Stimulated activated CD8-positive, alpha-beta memory T cell treated with anti-CD3 and anti-CD28 coated beads, Interleukin-4, amount 100 ng/mL, for 4 hours (primary cell): ENCODE measurements around the gene VEGFA.
A peak's percentile ranks its signal among the peaks of the same experiment; 100 is the strongest.

Source experiments
- DNase-seq, 2 donors: peaks; one replicate each; pipeline ENCODE4 v3.0.0-alpha.2; 2020; ENCODE audit warnings: low read depth in 2 of 2, low spot score in 1 of 2

Gene VEGFA

DNA sequence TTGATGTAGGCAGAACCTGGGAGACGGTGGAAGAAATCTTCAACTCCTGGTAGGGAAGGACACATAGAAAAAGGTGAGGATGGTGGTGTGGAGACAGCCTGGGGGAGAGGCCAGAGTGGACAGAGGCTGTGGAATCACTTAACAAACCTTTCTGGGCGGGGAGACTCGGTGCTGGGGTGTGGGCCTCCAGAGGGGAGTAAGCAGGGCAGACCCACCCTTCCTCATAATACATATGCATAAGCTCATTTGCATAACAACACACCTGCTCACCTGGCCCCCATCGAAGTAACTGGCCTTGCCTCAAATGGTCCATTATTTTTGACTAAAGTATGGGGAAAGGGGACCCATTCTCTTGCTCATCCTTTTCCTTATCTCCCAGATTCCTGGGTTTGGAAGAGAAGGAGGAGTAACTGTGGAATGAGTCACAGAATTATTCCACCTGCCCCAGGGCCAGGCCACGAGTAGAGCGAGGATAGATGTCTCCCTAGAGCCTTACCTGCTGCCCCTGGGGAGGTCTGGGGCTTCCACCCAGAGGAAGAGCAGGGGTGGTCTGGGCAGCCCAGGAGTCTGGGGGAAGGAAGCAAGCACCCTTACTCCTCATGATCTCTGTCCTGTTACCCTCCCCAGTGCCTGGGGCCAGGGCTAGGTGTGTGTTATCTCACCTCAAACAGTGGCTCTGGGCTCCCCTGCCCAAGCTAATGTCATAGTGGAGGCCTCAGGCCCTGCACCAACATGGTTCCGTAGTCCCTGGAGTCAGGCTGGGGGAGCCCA, 10.7 kb upstream of the VEGFA start:
- DNase-seq: no peak

DNA sequence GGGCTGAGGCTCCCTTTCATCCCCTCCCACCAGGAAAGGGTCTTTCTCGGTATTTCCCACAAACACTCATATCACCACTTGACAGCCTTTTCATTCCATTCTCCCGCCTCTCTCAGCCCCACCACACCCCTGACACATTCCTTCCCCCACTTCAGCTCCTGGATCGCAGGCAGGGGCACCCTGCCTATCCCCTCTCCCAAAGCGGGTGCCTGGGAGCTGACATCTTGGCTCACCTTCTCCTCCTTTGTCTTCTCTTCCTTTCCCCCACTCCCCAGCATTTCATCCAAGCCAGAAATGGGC, 10.2 kb upstream of the VEGFA start:
- no peak for DNase-seq

DNA sequence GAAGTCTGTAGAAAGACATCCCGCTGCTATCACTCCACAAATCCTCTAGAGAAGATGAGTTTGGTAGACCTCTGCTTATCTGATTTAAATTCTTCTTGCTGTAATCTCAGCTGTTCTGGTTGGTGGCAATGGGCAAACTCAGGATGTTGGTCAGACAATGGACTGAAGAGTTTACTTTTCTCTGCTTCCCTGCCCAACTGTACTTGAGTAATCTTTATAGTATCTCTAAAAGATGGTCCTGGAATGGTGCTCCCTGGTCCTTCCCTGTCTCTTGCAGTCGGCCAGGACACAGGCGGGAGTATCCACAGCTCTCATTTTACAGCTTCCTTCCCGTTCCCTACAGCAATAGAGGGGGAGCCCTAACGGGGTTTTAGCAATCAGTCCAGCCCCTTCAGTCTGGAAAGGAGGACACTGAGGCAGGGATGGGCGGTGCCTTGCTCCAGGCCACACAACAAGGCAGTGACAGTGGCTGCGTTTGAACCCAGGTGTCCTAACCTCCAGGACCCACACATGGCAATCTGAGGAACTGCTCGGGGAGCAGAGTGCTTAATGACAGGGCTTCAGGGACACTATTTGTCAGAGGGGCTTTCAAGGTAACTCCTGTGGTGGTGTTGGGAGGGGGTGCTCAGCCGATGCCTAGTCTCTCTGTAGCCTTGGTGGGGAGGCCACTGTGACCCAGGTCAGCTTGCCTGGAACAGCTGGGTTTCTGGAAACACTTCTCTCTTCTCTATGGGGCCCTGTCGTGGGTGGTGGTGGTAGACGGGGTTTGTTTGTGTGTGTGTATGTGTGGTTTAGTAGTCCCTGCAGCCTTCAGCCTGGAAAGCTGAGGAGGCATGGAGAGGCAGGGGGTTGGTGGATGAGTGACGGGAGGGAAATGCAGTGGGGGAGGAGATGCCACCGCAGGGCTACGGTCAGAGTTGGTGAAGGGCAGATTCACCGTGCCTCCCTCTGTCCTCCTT, 9.5 kb upstream of the VEGFA start:
- DNase-seq: no peak

DNA sequence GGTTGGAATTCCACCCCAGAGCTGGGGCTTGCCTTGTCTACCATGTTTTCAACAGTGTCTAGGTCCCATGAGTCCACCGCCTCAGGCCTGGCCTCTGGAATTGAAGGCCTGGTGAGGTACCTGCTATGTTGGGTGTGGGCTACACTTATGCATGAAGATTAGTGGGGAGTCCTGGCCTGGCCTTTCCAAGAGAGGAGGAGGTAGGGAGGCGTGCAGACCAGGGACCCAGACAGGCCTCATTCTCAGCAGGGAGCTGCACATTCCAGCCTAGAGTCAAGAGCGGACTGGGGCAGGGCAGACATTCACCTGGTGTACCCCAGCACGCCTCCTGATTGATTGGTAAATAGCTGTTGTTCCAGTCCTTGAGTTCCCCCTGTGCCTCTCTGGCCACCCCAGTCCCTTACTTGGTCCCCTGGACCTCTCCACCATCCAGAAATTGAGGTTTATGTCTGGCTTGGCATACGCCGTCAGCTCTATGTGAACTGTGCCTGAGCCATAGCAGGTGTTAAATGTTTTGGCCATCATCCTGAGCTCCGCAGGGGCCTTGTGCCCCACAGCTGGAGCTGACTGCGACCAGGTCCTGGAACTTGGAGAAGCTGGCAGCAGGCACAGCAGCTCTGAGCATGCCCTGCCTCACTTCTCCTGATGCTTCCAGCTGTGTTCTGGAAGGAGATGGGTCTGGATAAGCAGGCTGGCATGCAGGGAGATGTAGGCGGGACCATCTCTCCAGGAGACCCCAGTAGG, 8.2 kb upstream of the VEGFA start:
- no peak for DNase-seq

DNA sequence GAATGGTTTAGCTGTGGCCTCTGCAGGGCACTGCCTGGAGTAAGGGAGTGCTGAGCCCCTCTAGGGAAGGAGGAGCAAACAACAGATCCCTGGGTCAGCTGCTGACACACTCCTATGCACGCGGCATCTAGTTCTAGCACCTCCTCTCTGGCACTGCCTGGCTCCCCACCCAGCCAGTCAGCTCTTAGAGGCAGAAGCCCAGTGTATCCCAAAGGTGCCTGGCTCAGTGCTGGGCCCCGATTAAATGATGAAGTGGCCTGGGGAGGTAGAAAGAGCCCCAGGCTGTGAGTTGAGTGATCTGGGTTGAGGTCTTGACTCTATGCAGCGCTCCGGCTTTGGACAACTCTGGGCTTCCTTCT, 7.6 kb upstream of the VEGFA start:
- no peak for DNase-seq

DNA sequence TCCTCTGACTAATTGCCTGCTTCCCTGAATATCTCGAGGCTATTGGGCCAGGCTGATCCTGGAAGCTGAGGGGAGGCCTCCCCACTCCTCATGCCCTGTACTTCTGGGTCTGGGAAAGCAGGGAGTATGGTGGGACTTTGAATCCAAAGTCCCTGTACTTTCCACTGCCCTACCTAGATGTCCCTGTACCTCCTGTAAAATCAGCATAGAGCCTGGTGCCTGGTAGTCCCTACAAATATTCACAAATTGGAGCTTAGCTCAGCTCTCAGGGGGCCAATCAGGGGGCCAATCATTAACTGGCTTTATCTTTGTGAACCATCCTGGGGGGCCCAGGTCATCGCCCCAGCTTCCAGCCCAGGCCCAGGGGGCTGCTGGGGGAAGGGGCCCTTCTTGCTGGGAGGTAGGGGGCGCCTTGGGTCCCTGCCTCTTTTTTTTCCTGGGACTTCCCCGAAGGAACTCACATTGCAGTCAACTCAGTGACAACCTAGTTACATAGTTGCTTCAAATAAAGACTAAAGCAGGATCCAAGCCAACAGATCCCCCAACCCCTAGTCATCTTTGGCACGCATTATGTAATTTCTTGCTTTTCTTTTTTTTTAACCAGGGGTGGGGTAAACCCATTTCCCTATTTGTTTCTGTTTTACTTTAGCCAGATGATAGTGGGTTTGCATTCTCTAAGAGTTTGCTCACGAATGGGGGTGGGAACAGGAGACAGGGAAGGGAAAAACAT, 6.9 kb upstream of the VEGFA start:
- DNase-seq: no peak

DNA sequence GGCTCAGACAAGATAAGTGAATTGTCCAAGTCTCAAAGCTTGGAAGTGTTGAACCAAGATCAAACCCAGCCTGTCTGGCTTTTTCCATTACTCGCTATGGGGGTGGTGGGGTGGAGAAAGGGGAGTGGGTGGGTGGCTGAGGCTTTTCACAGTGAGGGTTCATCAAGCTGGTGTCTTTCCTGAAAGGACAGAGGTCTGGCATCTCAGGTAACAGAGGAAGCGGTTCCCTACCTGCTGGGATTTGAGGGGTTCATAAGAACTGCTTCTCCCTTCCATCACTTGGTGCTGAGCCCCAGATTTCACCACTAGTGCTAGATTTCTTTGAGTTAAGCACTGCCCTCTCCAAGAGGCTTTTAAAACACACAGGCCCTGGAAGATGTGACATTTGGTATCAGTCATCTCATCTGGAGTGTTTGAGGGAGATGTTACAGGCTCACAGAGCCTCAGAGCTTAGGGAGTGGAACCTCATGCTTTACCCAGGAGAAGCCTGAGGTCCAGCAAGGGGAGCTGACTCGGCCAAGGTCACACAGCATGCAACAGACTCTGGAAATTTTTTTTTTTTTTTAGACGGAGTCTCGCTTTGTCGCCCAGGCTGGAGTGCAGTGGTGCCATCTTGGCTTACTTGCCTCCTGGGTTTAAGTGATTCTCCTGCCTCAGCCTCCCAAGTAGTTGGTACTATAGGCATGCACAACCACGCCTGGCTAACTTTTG, 6.0 kb upstream of the VEGFA start:
- DNase-seq: no peak

DNA sequence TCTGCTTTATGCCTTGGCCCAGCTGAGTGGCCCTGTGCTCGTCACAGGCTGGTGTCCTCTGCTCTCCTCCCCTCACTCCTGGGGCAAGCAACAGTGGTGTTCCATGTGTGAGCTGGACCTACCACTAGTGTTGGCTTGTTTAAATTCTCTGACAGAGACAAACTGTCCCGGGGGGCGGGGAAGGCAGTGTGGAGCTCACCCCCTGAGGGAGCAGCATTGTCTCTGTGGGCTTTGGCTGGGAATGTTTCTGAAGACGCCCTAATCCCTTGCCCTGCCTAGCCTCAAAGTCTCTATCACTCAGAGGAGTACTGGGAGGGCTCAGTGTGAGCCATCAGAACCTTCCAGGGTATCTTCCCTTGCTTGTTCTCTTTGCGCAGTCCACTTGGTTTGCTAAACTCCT, 5.2 kb upstream of the VEGFA start:
- DNase-seq: no peak

DNA sequence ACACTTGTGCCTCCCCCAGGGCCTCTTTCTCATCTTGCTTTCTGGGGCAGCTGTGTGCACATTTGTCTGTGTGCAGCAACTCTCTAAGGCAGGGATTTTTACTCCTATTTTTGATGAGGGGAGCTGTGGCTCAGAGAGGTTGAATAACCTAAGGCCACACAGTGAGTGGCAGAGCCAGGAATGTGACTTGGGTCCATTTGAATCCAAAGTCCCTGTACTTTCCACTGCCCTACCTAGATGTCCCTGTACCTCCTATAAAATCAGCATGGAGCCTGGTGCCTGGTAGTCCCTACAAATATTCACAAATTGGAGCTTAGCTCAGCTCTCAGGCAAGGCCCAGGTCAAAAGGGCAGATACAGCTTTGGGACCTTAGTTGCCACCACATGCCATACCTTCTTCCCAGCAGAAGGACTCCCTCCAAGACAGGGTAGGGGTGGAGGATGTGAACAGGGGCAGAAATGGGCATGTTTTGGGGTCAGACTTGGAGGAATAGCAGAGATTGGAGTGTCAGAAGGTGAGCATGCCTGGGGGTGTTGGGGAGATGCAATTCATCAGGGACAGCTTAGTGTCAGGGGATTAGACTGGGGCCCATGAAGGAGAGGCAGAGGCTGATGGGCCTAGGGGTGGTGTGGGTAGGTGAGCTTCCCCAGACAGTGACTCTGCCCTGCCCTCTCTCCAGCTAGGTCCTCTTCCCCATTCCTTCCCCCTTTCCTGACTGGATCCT, 4.1 kb upstream of the VEGFA start:
- DNase-seq: no peak

DNA sequence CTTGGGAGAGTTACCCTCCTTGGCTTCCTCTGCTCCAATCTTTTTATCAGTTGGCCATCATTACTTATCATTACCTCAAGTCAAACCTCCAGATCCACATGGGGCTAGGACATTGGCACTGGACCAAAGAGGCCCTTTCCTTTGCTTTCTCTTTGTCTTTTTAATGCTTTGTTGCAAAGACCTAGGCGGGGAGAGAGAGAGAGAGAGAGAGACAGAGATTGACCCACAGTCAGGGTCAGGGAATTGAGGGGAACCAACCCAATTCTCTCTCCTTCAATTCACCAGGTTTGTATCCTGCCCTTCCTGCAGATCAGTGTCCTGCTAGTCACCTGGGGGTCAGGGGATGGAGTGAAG, 3.5 kb upstream of the VEGFA start:
- no peak for DNase-seq

DNA sequence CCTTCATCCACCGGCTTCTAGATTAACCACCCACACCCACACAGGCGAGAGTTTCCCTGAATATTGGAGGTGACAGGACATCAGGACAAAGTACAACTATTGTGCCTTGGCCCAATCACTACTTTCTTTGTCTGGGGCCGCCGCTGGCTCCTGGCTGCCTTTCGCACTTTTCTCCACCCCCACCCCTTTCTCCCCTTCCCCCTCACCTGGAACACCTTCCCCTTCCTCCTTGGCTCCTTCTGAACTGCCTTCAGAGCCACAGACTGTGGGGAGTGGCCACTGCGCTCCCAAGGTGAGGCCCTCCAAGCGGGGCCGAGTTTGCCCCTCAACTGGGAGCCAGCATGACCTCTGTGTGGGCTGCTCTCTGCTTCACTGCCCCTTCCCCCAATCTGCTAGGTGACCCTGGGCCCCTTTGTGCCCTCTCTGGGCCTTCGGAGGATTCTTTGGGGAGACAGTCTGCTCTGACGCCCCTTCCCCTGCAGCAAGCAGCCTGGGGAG, 3.0 kb upstream of the VEGFA start:
- DNase-seq: no peak

DNA sequence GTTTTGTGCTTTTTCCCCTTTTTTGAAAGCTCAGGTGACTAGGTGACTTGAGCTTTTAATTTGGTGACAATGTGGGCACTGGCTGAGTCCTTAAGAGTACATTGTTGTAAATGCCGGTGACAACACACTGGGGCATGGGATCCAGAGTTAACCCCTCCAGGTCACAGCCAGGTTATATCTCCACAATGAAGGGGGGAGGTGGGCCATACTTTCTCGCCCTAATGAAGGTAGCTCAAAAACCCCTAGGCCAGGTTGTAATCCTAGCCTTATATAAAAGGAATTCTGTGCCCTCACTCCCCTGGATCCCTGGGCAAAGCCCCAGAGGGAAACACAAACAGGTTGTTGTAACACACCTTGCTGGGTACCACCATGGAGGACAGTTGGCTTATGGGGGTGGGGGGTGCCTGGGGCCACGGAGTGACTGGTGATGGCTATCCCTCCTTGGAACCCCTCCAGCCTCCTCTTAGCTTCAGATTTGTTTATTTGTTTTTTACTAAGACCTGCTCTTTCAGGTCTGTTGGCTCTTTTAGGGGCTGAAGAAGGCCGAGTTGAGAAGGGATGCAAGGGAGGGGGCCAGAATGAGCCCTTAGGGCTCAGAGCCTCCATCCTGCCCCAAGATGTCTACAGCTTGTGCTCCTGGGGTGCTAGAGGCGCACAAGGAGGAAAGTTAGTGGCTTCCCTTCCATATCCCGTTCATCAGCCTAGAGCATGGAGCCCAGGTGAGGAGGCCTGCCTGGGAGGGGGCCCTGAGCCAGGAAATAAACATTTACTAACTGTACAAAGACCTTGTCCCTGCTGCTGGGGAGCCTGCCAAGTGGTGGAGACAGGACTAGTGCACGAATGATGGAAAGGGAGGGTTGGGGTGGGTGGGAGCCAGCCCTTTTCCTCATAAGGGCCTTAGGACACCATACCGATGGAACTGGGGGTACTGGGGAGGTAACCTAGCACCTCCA, 2.2 kb upstream of the VEGFA start:
- DNase-seq: no peak

DNA sequence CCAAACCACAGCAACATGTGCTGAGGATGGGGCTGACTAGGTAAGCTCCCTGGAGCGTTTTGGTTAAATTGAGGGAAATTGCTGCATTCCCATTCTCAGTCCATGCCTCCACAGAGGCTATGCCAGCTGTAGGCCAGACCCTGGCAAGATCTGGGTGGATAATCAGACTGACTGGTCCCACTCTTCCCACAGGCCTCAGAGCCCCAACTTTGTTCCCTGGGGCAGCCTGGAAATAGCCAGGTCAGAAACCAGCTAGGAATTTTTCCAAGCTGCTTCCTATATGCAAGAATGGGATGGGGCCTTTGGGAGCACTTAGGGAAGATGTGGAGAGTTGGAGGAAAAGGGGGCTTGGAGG, 1.5 kb upstream of the VEGFA start:
- no peak for DNase-seq

DNA sequence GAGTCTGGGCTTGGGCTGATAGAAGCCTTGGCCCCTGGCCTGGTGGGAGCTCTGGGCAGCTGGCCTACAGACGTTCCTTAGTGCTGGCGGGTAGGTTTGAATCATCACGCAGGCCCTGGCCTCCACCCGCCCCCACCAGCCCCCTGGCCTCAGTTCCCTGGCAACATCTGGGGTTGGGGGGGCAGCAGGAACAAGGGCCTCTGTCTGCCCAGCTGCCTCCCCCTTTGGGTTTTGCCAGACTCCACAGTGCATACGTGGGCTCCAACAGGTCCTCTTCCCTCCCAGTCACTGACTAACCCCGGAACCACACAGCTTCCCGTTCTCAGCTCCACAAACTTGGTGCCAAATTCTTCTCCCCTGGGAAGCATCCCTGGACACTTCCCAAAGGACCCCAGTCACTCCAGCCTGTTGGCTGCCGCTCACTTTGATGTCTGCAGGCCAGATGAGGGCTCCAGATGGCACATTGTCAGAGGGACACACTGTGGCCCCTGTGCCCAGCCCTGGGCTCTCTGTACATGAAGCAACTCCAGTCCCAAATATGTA, 957 bp upstream of the VEGFA start:
- DNase-seq: no peak

DNA sequence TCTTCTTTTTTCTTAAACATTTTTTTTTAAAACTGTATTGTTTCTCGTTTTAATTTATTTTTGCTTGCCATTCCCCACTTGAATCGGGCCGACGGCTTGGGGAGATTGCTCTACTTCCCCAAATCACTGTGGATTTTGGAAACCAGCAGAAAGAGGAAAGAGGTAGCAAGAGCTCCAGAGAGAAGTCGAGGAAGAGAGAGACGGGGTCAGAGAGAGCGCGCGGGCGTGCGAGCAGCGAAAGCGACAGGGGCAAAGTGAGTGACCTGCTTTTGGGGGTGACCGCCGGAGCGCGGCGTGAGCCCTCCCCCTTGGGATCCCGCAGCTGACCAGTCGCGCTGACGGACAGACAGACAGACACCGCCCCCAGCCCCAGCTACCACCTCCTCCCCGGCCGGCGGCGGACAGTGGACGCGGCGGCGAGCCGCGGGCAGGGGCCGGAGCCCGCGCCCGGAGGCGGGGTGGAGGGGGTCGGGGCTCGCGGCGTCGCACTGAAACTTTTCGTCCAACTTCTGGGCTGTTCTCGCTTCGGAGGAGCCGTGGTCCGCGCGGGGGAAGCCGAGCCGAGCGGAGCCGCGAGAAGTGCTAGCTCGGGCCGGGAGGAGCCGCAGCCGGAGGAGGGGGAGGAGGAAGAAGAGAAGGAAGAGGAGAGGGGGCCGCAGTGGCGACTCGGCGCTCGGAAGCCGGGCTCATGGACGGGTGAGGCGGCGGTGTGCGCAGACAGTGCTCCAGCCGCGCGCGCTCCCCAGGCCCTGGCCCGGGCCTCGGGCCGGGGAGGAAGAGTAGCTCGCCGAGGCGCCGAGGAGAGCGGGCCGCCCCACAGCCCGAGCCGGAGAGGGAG, 580 bp downstream of the VEGFA start:
- DNase-seq: peak in 1 of 2 donors; percentile 11

DNA sequence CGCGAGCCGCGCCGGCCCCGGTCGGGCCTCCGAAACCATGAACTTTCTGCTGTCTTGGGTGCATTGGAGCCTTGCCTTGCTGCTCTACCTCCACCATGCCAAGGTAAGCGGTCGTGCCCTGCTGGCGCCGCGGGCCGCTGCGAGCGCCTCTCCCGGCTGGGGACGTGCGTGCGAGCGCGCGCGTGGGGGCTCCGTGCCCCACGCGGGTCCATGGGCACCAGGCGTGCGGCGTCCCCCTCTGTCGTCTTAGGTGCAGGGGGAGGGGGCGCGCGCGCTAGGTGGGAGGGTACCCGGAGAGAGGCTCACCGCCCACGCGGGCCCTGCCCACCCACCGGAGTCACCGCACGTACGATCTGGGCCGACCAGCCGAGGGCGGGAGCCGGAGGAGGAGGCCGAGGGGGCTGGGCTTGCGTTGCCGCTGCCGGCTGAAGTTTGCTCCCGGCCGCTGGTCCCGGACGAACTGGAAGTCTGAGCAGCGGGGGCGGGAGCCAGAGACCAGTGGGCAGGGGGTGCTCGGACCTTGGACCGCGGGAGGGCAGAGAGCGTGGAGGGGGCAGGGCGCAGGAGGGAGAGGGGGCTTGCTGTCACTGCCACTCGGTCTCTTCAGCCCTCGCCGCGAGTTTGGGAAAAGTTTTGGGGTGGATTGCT, 1.3 kb downstream of the VEGFA start:
- peak in 1 of 2 donors; percentile 61 for DNase-seq
